Esophagus muscularis mucosa (tissue), 4 donors: ENCODE data around the gene DCAF4L1. TPM values are rescaled to one million over a fixed set of nuclear protein-coding genes. Genes with fewer than 3 reads are reported as not detected.

Experiments
- DNase-seq: peaks from one replicate; pipeline ENCODE4 v3.0.0-alpha.2; 2017; ENCODE audit errors: extremely low spot score
- H3K27ac ChIP-seq, 4 donors: fragments of 200-600 bp; sonication (generic); replicated peaks in 1 of 4; 1 replicate in 3 of 4; 2 replicates in 1 of 4; pipeline ENCODE4 v1.5.1; 2016 to 2019; ENCODE audit warnings: mild to moderate bottlenecking in 1 of 4
- H3K27me3 ChIP-seq, 4 donors: fragments of 200-600 bp; sonication (generic); one replicate each; pipeline versions ENCODE4 v1.5.1 to v1.6.0; 2016 to 2019
- H3K36me3 ChIP-seq, 4 donors: fragments of 200-600 bp; sonication (generic); one replicate each; pipeline ENCODE4 v1.5.1; 2016 to 2019
- H3K4me1 ChIP-seq, 4 donors: fragments of 200-600 bp; sonication (generic); one replicate each; pipeline ENCODE4 v1.5.1; 2016 to 2019
- H3K4me3 ChIP-seq, 4 donors: fragments of 200-600 bp; sonication (generic); 1 replicate in 2 of 4; 2 replicates in 2 of 4; pipeline ENCODE4 v1.5.1; 2016 to 2019; ENCODE audit warnings: mild to moderate bottlenecking in 4 of 4, moderate library complexity in 1 of 4
- H3K9me3 ChIP-seq, 4 donors: fragments of 200-600 bp; sonication (generic); 1 replicate in 3 of 4; 2 replicates in 1 of 4; pipeline ENCODE4 v1.5.1; 2016 to 2019
- CTCF ChIP-seq, 3 experiments: fragments of 200-600 bp in 2 of 3; fragments of 450-650 bp in 1 of 3; sonication (generic) in 2 of 3; IDR thresholded peaks; one replicate each; pipeline ENCODE4 v1.5.1; 2017 to 2019; ENCODE audit warnings: antibody characterized with exemption in 3 of 3, mild to moderate bottlenecking in 2 of 3, moderate library complexity in 1 of 3
- EP300 ChIP-seq: sonication (generic); formaldehyde crosslinking; IDR thresholded peaks from one replicate; pipeline ENCODE4 v1.6.1; 2017; ENCODE audit warnings: antibody characterized with exemption
- POLR2A ChIP-seq: fragments of 450-650 bp; IDR thresholded peaks from one replicate; pipeline ENCODE4 v1.6.1; 2017; ENCODE audit warnings: antibody characterized with exemption, moderate library complexity, mild to moderate bottlenecking, low read depth
- POLR2AphosphoS5 ChIP-seq, 2 donors: sonication (generic); formaldehyde crosslinking; IDR thresholded peaks; one replicate each; pipeline ENCODE4 v1.6.1; 2017; ENCODE audit warnings: antibody characterized with exemption in 2 of 2
- WGBS: methylation state at CpG from one replicate; pipeline ENCODE4 v1.1.5; 2018; 5-methylcytosine and 5-hydroxymethylcytosine counted together
- intact Hi-C: fragments of 100-400 bp; cut with DNase I; formaldehyde crosslinking; loops from one replicate; pipeline ENCODE4 v1.15.1; 2023
- total RNA-seq, 4 donors: library from RNA; depleted of rRNA; stranded (reverse); fragments of >200 nt; gene quantifications; one replicate each; pipeline versions ENCODE4 v1.1.0 to v1.2.1, GENCODE V29; 2016

The DCAF4L1 gene
- total RNA-seq, 4 donors from 2014 or later: under 0.01 to 0.29 (median 0.18) TPM

- Histone ChIP-seq H3K9me3 (no peaks in the 10 kb centered on the region), H3K36me3 (no peaks in the 10 kb centered on the region), H3K27ac (no peak overlapping the region), H3K4me3 (no peak overlapping the region), H3K27me3 (no peaks in the 10 kb centered on the region), H3K4me1 (peaks cover 27 to 34% (median 33%) of the 10 kb centered on the region in 4 donors)
- TF ChIP-seq EP300 (no peak), POLR2A (no peak), POLR2AphosphoS5 (IDR thresholded peaks at IDR 0.05) (no peak)
- DNase-seq: no peak
- 85% methylated on average over 4 of the region's 4 CpGs for WGBS
- intact Hi-C loops: loop anchor here (5.0 kb wide), 1 partner anchor 56 kb away; the partner anchor contains the start of gene TMEM33
These were observed 11.7 kb downstream of the DCAF4L1 start for GRCh38 chr4:41992967-41993857.

GRCh38 chr4:41994461-41994985 lies 13.0 kb downstream of the DCAF4L1 start:
- H3K4me1 ChIP-seq: peaks cover 25 to 29% (median 27%) of the 10 kb centered on the region in 4 donors
- 92% methylated on average over 3 of the region's 3 CpGs for WGBS
- intact Hi-C loops: loop anchor here (5.0 kb wide), 1 partner anchor 57 kb away; the partner anchor contains the start of gene TMEM33

GRCh38 chr4:41998019-41998418 lies 16.5 kb downstream of the DCAF4L1 start:
- intact Hi-C loops: no loop called here
- no peak for DNase-seq
- H3K36me3 ChIP-seq: peaks cover 0 to 8% (median 3%) of the 10 kb centered on the region in 4 donors
- no peak overlapping the region for H3K4me3 ChIP-seq
- 95% methylated on average over 3 of the region's 3 CpGs for WGBS
- H3K4me1 ChIP-seq: peaks cover 0 to 6% (median 2%) of the 10 kb centered on the region in 4 donors
- H3K9me3 ChIP-seq: no peaks in the 10 kb centered on the region
- H3K27me3 ChIP-seq: no peaks in the 10 kb centered on the region
- TF ChIP-seq POLR2AphosphoS5 (IDR thresholded peaks at IDR 0.05) (no peak), POLR2A (no peak), CTCF (IDR thresholded peaks at IDR 0.05) (no peak)
- no peak overlapping the region for H3K27ac ChIP-seq

More at GRCh38 chr4:41994461-41994985, 13.0 kb downstream of the DCAF4L1 start:
- H3K4me3 ChIP-seq: no peak overlapping the region
- no peak for DNase-seq
- no peak overlapping the region for H3K27ac ChIP-seq
- no peaks in the 10 kb centered on the region for H3K9me3 ChIP-seq
- H3K27me3 ChIP-seq: no peaks in the 10 kb centered on the region
- TF ChIP-seq POLR2AphosphoS5 (IDR thresholded peaks at IDR 0.05) (no peak), CTCF (IDR thresholded peaks at IDR 0.05) (no peak), EP300 (no peak), POLR2A (no peak)
- H3K36me3 ChIP-seq: no peaks in the 10 kb centered on the region

GRCh38 chr4:41999321-41999720 lies 17.8 kb downstream of the DCAF4L1 start:
- Histone ChIP-seq H3K27ac (no peak overlapping the region), H3K4me3 (no peak overlapping the region), H3K36me3 (peaks cover 0 to 8% (median 3%) of the 10 kb centered on the region in 4 donors), H3K9me3 (no peaks in the 10 kb centered on the region), H3K27me3 (no peaks in the 10 kb centered on the region), H3K4me1 (peaks cover 0 to 4% (median 0%) of the 10 kb centered on the region in 4 donors)
- intact Hi-C loops: no loop called here
- TF ChIP-seq CTCF (IDR thresholded peaks at IDR 0.05): no peak
- no peak for TF ChIP-seq POLR2AphosphoS5 (IDR thresholded peaks at IDR 0.05)
- no peak for TF ChIP-seq EP300
- no peak for TF ChIP-seq POLR2A
- DNase-seq: no peak
